WTC11 (cell line): Measurements from ENCODE around the gene STAMBP.

Source experiments
- ATF2 ChIP-seq: sonication (generic); formaldehyde crosslinking; IDR thresholded peaks from 2 replicates; pipeline ENCODE4 v1.8.1; 2022; ENCODE audit warnings: low read depth, missing genetic modification reagents, borderline replicate concordance
- ATF3 ChIP-seq: sonication (generic); formaldehyde crosslinking; conservative IDR thresholded peaks from 2 replicates; pipeline ENCODE4 v1.8.1; 2022; ENCODE audit warnings: mild to moderate bottlenecking, missing genetic modification reagents
- CTCF ChIP-seq: fragments of 200-600 bp; IDR thresholded peaks from 2 replicates; pipeline ENCODE4 v1.8.0; 2022; ENCODE audit warnings: antibody characterized with exemption
- HMGXB4 ChIP-seq: sonication (generic); formaldehyde crosslinking; IDR thresholded peaks from 2 replicates; pipeline ENCODE4 v1.8.1; 2023; ENCODE audit warnings: mild to moderate bottlenecking, moderate library complexity, missing genetic modification reagents
- MAX ChIP-seq: sonication (generic); formaldehyde crosslinking; IDR thresholded peaks from 2 replicates; pipeline ENCODE4 v1.8.0; 2022; ENCODE audit warnings: mild to moderate bottlenecking, missing genetic modification reagents
- TF ChIP-seq, protein P1 (sequence below): sonication (generic); formaldehyde crosslinking; IDR thresholded peaks from 2 replicates; pipeline ENCODE4 v1.8.1; 2023; ENCODE audit warnings: mild to moderate bottlenecking, missing genetic modification reagents, moderate library complexity

DNA sequence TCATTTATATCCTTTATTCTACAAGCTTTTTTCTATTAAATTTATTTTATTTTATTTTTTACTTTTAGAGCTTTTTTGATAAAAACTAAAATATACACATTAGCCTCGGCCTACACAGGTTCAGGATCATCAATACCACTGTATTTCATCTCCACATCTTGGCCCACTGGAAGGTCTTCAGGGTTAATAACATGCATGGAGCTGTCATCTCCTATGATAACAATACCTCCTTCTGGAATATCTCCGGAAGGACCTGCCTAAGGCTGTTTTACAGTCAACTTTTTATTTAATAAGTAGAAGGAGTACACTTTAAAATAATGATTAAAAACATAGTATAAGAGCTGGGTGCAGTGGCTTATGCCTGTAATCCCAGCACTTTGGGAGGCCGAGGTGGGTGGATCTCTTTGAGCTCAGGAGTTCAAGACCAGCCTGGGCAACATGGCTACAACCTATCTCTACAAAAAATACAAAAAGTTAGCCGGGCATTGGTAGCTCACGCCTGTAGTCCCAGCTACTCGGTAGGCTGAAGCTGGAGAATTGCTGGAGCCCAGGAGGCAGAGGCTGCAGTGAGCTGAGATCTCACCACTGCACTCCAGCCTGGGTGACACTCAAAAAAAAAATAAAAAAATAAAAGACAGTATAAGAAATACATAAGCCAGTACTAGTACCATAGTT, 82.2 kb downstream of the STAMBP start:
- no peak for TF ChIP-seq HMGXB4
- no peak for TF ChIP-seq MAX (CRISPR knock-in tag)
- TF ChIP-seq, protein P1, sequence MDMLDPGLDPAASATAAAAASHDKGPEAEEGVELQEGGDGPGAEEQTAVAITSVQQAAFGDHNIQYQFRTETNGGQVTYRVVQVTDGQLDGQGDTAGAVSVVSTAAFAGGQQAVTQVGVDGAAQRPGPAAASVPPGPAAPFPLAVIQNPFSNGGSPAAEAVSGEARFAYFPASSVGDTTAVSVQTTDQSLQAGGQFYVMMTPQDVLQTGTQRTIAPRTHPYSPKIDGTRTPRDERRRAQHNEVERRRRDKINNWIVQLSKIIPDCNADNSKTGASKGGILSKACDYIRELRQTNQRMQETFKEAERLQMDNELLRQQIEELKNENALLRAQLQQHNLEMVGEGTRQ (CRISPR knock-in tag), result no peak
- no peak for TF ChIP-seq CTCF
- TF ChIP-seq ATF3 (CRISPR knock-in tag), result no peak
- TF ChIP-seq ATF2, result no peak
